Coronary artery (tissue), 2 donors: ENCODE measurements around the gene ATG13.

ENCODE experiments used
- DNase-seq: peaks from one replicate; pipeline ENCODE4 v3.0.0-alpha.2; 2017; ENCODE audit warnings: low spot score
- H3K27ac ChIP-seq, 2 donors: fragments of 200-600 bp; sonication (generic); one replicate each; pipeline ENCODE4 v1.5.1; 2016 to 2019
- H3K4me3 ChIP-seq: fragments of 200-600 bp; sonication (generic); 2 replicates; pipeline ENCODE4 v1.5.1; 2016; ENCODE audit warnings: mild to moderate bottlenecking, moderate library complexity
- TF ChIP-seq, protein P1 (sequence below): fragments of 200-600 bp; sonication (generic); IDR thresholded peaks from one replicate; pipeline ENCODE4 v1.5.1; 2019; ENCODE audit warnings: antibody characterized with exemption

ATG13 gene

GRCh38 chr11:46675288-46675851 lies 58.0 kb downstream of the ATG13 start:
- Histone ChIP-seq H3K4me3 (no peak overlapping the region), H3K27ac (peak overlapping the region; percentile 26 to 86)
- no peak for DNase-seq
- TF ChIP-seq, protein P1, sequence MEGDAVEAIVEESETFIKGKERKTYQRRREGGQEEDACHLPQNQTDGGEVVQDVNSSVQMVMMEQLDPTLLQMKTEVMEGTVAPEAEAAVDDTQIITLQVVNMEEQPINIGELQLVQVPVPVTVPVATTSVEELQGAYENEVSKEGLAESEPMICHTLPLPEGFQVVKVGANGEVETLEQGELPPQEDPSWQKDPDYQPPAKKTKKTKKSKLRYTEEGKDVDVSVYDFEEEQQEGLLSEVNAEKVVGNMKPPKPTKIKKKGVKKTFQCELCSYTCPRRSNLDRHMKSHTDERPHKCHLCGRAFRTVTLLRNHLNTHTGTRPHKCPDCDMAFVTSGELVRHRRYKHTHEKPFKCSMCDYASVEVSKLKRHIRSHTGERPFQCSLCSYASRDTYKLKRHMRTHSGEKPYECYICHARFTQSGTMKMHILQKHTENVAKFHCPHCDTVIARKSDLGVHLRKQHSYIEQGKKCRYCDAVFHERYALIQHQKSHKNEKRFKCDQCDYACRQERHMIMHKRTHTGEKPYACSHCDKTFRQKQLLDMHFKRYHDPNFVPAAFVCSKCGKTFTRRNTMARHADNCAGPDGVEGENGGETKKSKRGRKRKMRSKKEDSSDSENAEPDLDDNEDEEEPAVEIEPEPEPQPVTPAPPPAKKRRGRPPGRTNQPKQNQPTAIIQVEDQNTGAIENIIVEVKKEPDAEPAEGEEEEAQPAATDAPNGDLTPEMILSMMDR = no peak

DNA sequence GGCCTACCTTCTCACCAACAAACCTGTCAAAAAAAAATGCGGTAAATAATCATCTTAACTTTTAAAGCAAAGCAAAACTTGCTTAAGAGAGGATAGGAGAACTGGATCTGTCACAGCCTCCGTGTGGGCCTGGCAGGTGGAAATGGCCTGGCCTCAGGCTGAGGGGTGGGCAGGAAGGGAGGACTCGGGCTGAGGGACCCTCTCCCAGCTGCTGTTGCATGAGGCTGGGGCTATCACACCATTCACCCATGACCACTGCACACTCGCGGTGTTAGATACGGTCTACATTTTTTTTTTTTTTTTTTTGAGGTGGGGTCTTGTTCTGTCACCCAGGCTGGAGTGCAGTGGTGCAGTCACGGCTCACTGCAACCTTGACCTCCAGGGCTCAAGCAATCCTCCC lies 58.6 kb downstream of the ATG13 start:
- TF ChIP-seq, protein P1 = no peak
- no peak overlapping the region for H3K4me3 ChIP-seq
- no peak for DNase-seq
- peak overlapping the region; percentile 26 to 86 for H3K27ac ChIP-seq

GRCh38 chr11:46676436-46677158 lies 59.2 kb downstream of the ATG13 start:
- peak; percentile 69 for DNase-seq
- H3K4me3 ChIP-seq = no peak overlapping the region
- peak overlapping the region in 1 of 2 donors; percentile 81 for H3K27ac ChIP-seq
- TF ChIP-seq, protein P1 = no peak

GRCh38 chr11:46677169-46677568 lies 59.8 kb downstream of the ATG13 start:
- TF ChIP-seq, protein P1 = no peak
- Histone ChIP-seq H3K4me3 (no peak overlapping the region), H3K27ac (peak overlapping the region in 1 of 2 donors; percentile 81)
- DNase-seq = peak; percentile 72

- H3K27ac ChIP-seq = peak overlapping the region in 1 of 2 donors; percentile 65
- DNase-seq = no peak
- TF ChIP-seq, protein P1 = no peak
- H3K4me3 ChIP-seq = no peak overlapping the region
These were observed 60.8 kb downstream of the ATG13 start for GRCh38 chr11:46677991-46678740.

- Histone ChIP-seq H3K27ac (peak overlapping the region in 1 of 2 donors; percentile 65), H3K4me3 (no peak overlapping the region)
- no peak for DNase-seq
- TF ChIP-seq, protein P1 = no peak
These were observed 61.4 kb downstream of the ATG13 start for GRCh38 chr11:46678741-46679130.
